ENCODE results near the gene KNDC1. TPM values are rescaled to one million over a fixed set of nuclear protein-coding genes. Genes with fewer than 3 reads are reported as not detected.

KNDC1 gene
- total RNA-seq, 4 donors from 2014 or later, result 0.42 to 1.7 (median 0.95) TPM

- TF ChIP-seq EP300 (IDR thresholded peaks at IDR 0.05), result no peak
- no peak for TF ChIP-seq POLR2A (IDR thresholded peaks at IDR 0.05; ENCODE audit: low read depth)
- no peak for TF ChIP-seq POLR2AphosphoS5 (IDR thresholded peaks at IDR 0.05)
- TF ChIP-seq, protein P1, sequence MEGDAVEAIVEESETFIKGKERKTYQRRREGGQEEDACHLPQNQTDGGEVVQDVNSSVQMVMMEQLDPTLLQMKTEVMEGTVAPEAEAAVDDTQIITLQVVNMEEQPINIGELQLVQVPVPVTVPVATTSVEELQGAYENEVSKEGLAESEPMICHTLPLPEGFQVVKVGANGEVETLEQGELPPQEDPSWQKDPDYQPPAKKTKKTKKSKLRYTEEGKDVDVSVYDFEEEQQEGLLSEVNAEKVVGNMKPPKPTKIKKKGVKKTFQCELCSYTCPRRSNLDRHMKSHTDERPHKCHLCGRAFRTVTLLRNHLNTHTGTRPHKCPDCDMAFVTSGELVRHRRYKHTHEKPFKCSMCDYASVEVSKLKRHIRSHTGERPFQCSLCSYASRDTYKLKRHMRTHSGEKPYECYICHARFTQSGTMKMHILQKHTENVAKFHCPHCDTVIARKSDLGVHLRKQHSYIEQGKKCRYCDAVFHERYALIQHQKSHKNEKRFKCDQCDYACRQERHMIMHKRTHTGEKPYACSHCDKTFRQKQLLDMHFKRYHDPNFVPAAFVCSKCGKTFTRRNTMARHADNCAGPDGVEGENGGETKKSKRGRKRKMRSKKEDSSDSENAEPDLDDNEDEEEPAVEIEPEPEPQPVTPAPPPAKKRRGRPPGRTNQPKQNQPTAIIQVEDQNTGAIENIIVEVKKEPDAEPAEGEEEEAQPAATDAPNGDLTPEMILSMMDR (IDR thresholded peaks at IDR 0.05), result no peak
- Histone ChIP-seq H3K4me1 (peaks cover 0 to under 1% (median 0%) of the 10 kb centered on the region in 4 donors), H3K27me3 (peaks cover 0 to 55% (median 4%) of the 10 kb centered on the region in 4 donors), H3K4me3 (no peak overlapping the region), H3K27ac (replicated peaks in 1 of 4) (no peak overlapping the region), H3K9me3 (no peaks in the 10 kb centered on the region), H3K36me3 (no peaks in the 10 kb centered on the region)
- 89% methylated on average over 15 of the region's 28 CpGs for WGBS
- intact Hi-C loops (cut with DNase I), result no loop called here
- no peak for DNase-seq (ENCODE audit: extremely low spot score)
Measured at GRCh38 chr10:133214468-133215410, 54.7 kb downstream of the KNDC1 start.

DNA sequence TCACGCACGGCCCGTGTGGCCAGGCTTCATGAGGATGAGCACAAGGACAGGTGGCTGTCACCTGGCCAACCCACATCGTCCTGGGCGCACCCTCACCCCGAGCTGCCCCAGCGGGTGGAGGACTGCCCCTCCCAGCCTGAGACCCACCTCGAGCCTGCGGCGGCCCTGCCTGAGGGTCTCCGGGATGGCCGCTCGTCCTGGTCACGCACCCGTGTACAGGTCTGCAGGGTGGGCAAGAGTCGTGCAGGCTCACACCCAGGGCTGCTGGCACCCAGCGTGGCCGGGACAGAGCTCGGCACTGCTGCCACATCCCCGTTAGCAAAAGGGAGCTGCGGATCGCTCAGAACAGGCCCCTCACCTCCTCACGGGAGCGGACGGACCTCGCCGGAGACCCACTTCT, 55.6 kb downstream of the KNDC1 start:
- Histone ChIP-seq H3K4me1 (peaks cover 0 to 4% (median 0%) of the 10 kb centered on the region in 4 donors), H3K9me3 (no peaks in the 10 kb centered on the region), H3K4me3 (no peak overlapping the region), H3K36me3 (no peaks in the 10 kb centered on the region), H3K27ac (replicated peaks in 1 of 4) (no peak overlapping the region), H3K27me3 (peaks cover 0 to 60% (median 6%) of the 10 kb centered on the region in 4 donors)
- TF ChIP-seq EP300 (IDR thresholded peaks at IDR 0.05) (no peak), POLR2A (IDR thresholded peaks at IDR 0.05; ENCODE audit: low read depth) (no peak)
- TF ChIP-seq, protein P1 (IDR thresholded peaks at IDR 0.05), result no peak
- 91% methylated on average over 13 of the region's 27 CpGs for WGBS
- no peak for DNase-seq (ENCODE audit: extremely low spot score)
- intact Hi-C loops (cut with DNase I), result no loop called here

GRCh38 chr10:133216776-133217175, 56.8 kb downstream of the KNDC1 start:
- TF ChIP-seq EP300 (IDR thresholded peaks at IDR 0.05) (no peak), POLR2AphosphoS5 (IDR thresholded peaks at IDR 0.05) (no peak), POLR2A (IDR thresholded peaks at IDR 0.05; ENCODE audit: low read depth) (no peak)
- TF ChIP-seq, protein P1 (IDR thresholded peaks at IDR 0.05), result no peak
- intact Hi-C loops (cut with DNase I), result no loop called here
- Histone ChIP-seq H3K4me1 (peaks cover 0 to 4% (median 0%) of the 10 kb centered on the region in 4 donors), H3K36me3 (no peaks in the 10 kb centered on the region), H3K27ac (replicated peaks in 1 of 4) (no peak overlapping the region), H3K27me3 (peaks cover 0 to 63% (median 6%) of the 10 kb centered on the region in 4 donors), H3K9me3 (no peaks in the 10 kb centered on the region), H3K4me3 (no peak overlapping the region)
- 85% methylated on average over 26 of the region's 26 CpGs for WGBS
- no peak for DNase-seq (ENCODE audit: extremely low spot score)

GRCh38 chr10:133217800-133218589, 58.0 kb downstream of the KNDC1 start:
- H3K4me1 ChIP-seq, result peaks cover 0 to 4% (median 0%) of the 10 kb centered on the region in 4 donors
- no peak overlapping the region for H3K4me3 ChIP-seq
- no peak for TF ChIP-seq POLR2AphosphoS5 (IDR thresholded peaks at IDR 0.05)
- no peak for TF ChIP-seq EP300 (IDR thresholded peaks at IDR 0.05)
- TF ChIP-seq POLR2A (IDR thresholded peaks at IDR 0.05; ENCODE audit: low read depth), result no peak
- TF ChIP-seq, protein P1 (IDR thresholded peaks at IDR 0.05), result no peak
- H3K9me3 ChIP-seq, result no peaks in the 10 kb centered on the region
- no peak for DNase-seq (ENCODE audit: extremely low spot score)
- intact Hi-C loops (cut with DNase I), result no loop called here
- H3K27me3 ChIP-seq, result peaks cover 0 to 53% (median 6%) of the 10 kb centered on the region in 4 donors
- H3K27ac ChIP-seq (replicated peaks in 1 of 4), result no peak overlapping the region
- WGBS, result 87% methylated on average over 17 of the region's 25 CpGs
- H3K36me3 ChIP-seq, result no peaks in the 10 kb centered on the region

Data from esophagus muscularis mucosa (tissue), 4 donors.